ENCODE data around the gene AKAP13. TPM values are rescaled to one million over a fixed set of nuclear protein-coding genes. Genes with fewer than 3 reads are reported as not detected.

AKAP13 gene
- total RNA-seq, 1 experiment from 2014 or later, result 55.3 TPM

DNA sequence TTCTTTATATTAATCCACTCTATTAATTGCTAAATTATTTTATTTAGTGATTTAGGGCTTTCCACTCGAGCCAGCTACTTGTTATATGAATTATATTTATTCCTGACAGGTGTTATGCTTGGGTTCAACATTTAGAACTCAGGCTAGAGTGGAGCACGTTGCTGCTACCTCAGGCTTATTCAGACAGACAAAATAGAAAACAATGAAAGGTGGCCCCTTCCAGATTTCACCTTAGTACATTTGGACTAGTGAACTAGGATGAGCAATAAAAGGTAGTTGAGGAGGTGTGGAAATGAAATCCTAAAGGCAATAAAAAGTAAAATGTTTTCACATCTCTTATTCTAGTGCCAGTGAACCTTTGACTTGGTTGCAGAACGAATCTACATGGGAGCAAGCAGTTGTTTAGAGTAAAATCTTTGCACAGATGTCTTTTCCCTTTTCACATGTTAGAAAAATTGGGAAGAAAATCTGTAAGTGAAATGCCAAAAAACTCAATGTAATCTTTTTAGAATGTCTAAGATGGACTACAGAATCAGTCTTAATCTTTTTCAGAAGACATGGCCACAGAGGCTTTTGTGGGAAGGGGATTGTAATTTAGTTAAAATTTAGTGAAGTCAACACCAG, 63.8 kb downstream of the AKAP13 start:
- DNase-seq (ENCODE audit: low read depth), result no peak

DNA sequence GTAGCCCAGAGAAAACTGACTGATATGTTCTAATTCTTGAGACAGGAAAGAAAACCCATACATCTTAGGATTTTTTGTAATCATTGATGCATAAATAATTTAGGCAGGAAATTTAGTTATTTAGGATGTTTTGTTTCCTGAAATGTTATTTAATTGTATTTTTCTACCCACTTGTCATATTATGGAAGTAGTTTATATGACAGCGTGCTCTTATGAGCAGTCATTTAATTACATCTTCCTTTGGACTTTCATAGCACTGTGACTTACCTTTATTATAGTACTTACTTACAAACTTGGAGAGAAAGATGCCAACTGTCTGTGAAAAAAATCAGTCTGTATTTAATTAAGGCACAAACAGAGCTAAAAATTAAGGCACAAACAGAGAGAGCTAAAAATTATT, 65.0 kb downstream of the AKAP13 start:
- DNase-seq (ENCODE audit: low read depth), result no peak

DNA sequence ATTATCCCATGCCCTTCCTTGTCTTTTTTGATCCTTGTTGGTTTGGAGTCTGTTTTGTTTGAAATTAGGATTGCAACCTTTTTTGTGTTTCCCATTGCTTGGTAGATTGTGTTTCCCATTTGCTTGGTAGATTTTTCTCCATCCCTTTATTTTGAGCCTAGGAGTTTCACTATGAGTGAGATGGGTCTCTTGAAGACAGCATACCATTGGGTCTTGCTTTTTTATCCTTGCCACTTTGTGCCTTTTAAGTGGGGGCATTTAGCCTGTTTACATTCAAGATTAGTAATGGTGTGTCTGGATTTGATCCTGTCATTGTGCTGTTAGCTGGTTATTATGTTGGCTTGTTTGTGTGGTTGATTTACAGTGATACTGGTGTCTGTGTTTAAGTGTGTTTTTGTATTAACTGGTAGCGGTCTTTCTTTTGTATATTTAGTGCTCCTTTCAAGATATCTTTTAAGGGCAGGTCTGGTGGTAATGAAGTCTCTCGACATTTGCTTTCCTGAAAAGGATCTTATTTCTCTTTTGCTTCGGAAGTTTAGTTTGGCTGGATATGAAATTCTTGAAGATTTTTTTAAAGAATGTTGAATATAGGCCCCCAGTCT, 70.8 kb downstream of the AKAP13 start:
- DNase-seq (ENCODE audit: low read depth), result no peak

DNA sequence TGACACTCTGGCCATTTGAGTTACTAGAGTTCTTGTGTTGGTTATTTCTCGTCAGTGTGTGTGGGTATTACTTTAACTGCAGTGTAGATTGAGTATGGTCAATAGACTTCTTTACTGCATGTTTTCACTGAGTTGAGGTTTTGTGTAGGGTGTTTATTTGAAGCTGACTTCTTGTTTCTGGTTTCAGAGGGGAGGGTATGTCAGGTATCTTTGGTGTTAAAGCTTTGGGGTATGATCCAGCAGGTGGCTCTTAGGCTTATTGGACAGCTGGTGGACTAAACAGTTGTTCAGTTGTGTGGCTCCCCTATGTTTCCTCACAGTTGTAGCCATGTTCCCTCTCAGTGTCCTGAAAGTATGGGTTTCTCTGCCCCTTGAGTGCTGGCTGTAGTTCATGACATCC, 72.0 kb downstream of the AKAP13 start:
- DNase-seq (ENCODE audit: low read depth), result no peak

DNA sequence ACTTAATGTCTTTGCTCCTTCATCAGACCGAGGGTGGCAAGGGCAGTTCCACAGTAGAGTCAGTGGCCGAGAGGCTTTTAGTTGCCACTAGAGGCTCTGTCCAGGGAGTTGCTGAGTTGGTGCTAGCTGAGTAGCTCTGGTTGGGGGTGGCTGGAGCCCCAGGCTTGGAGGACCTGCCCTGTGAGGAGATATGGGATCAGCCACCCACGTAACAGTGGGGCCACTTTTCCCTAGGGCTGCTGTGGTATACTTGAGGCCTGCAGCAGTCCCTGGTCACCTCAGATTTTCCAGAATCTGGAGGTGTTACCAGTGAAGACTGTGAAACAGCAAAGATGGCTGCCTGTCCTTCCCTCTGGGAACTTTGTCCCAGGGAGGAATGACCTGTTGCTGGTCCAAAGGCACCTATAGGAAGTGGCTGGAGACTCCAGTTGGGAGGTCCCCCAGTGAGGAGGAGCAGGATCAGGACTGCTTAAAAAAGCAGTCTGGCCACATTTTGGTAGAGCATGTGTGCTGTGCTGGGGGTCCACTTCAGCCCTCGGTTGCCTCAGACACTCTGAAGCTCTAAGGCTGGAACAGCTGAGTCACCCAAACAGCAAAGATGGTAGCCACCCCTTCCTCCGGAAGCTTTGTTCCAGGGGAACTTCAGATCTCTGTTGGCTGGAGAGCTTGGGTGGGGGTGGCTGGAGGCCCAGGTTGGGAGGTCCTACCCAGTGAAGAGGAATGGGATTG, 72.9 kb downstream of the AKAP13 start:
- no peak for DNase-seq (ENCODE audit: low read depth)

DNA sequence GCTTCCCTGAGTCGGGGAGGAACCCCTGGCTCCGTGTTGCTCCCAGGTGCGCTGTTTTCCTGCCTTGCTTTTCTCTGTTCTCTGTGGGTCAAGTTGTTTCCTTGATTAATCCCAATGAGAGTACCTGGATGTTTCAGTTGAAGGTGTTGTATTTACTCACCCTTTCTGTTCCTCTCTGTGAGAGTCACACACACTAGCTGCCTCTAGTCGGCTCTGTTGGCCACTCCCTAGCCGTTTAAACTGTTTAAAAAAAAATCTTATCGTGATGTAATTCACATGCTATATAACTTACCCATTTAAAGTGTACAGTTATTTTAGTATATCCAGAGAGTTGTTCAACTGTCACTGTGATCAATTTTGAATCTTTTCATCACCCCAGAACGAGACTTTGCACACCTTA, 74.0 kb downstream of the AKAP13 start:
- no peak for DNase-seq (ENCODE audit: low read depth)

DNA sequence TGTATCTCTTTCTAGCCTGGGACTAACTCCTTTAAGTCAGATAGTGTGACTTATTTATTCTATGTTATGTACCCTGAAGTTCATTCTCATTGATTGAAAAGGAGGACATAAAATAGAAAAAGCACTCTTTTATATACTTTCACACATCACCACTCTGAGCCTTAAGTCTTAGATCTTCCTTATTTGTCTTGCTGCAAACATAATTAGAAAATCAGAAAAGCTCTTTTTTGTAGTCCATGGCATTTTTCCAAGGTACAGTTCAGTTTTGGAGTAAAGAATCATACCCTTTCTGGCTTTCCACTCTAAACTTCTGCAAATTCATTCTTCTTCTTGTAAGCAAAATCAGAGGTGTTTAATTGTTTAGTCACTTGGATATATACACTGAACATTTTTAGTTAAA, 75.5 kb downstream of the AKAP13 start:
- no peak for DNase-seq (ENCODE audit: low read depth)

DNA sequence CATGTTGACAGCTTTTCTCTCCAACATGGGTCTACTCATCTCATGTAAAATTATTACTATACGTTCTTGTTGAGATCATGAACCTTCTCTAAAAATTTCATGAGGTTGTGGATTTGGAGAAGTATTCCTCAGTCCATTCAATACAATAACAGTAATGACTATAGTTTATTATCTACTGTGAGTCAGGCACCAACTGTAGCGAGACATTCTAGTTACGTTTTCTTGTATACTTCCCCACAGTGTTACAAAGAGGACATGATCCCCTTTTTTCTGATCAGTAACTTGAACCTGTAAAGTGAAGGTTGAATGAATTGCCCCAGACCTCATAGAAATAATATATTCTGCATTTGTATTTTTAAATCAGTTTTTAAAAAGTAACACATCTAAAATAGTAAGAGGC, 76.4 kb downstream of the AKAP13 start:
- no peak for DNase-seq (ENCODE audit: low read depth)

DNA sequence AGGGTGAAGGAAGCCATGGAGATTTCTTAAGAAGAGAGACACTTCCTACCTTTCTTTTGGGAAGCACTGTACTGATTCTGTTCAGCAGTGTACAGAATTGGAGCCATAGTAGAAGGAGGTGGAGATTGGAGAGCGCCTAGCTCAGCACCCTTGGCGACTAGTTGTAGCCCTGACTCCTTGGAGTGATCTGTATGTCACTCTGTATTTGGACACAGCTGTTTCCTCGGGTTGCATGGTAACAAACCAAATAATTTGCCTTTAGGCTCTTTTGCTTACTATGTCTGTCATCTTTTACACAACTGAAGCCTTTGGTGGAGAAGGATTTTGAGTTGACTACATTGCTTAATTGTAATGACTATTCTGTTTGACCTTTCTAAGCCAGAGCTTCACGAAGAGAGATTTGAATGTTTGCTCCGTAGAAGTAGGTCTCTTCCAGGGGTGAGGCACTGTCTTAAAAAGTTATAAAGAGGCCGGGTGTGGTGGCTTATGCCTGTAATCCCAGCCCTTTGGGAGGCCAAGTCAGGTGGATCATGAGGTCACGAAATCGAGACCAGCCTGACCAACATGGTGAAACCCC, 77.1 kb downstream of the AKAP13 start:
- peak; percentile 49 for DNase-seq (ENCODE audit: low read depth)

DNA sequence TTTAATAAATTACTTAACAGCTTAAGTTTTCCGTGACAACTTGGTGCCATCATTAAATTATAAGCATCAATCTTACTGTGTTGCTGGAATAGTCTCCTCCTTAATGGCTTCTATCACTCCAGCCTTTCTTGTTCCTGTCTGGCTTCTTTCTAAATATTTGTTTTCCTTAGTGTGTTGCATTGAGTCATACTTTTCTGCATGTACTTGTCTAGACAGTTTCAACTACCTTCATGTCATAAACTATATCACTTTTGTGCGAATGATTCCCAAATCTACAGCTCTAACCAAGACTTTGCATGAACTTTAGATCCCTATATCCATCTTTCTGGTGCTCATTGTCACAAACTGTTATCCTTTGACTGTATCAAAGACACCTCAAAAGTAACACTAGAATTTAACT, 78.4 kb downstream of the AKAP13 start:
- DNase-seq (ENCODE audit: low read depth), result no peak

DNA sequence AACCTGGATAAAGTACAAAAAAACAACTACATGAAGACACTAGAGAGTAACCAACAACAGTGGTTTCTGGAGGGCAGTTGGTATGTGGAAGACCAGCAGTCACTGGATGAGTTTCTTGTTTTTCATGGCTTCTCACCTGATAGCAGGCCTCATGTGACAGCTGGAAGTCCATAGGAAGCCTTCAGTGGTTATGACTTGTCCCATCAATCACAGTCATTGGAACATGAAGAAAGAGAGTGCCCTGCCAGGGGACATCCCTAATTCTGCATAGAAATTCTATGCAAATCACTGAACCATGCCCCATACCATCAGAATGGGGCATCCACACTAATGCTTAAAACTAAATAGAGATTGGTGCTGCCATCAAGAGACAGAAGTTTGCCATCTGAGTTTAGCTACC, 81.6 kb downstream of the AKAP13 start:
- peak; percentile 64 for DNase-seq (ENCODE audit: low read depth)

DNA sequence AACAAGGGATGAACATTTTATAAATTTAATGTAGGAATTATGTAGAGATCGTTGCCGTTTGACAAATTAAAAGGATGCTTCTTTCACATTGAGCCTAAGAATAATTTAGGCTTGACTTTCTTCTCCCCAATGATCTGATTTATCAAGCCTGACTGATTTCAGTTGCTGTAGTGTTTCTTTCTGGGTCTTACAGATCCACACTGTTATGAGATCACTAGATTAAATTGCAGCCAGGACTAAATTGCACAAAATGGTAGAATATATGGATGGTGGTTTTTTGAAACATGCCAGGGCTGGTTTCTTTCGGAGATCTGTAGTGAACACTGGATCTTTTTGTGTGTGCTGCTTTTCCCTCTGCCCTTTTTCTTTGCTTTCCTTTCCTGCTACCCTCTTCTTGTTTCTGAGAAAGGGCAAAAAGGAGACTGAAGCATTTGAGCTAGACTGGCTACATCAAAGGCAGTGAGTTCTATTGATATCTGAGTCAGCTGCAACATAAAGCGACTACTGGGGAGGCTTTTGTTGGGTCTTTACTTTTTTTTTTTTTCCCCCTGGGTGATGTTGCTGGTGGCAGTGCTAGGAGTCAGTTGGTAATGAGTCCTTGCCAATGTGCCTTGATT, 83.0 kb downstream of the AKAP13 start:
- DNase-seq (ENCODE audit: low read depth), result no peak

DNA sequence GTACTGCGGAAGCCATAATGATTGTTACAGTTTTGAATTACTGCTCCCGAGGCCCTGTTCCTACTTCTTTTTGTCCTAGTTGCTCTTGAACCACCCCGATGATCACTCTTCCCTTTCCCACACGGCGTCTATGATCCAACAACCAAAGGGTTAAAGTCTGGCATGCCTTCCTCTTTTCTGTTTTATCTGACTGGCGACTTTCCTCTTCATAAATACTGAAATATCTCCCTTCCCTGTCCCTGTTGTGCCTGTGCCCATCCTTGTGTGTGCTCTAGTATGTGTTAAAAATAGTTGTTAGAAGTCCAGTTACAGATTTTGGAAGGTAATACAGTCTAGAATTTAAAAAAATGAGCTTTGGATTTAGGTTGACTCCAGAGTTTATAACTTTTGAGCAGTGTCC, 83.6 kb downstream of the AKAP13 start:
- DNase-seq (ENCODE audit: low read depth), result no peak

DNA sequence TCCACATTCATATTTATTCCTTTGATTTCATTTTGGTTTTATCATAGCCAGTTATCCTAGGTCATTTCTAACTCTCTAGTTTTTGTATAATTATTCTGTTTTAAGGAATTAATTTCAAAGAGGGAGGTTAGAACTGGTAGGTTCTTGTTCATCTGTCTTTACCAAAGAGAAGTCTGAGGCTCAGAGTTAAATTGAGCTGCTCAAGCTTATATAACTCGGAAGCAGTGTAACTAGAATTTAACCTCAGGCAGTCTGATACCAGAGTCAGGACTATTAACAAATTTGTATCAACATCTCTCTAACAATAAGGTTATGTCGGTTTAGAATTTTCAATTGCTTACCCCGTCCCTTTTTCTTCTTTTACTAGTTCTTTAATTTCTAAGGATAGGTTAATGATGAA, 84.1 kb downstream of the AKAP13 start:
- DNase-seq (ENCODE audit: low read depth), result no peak

DNA sequence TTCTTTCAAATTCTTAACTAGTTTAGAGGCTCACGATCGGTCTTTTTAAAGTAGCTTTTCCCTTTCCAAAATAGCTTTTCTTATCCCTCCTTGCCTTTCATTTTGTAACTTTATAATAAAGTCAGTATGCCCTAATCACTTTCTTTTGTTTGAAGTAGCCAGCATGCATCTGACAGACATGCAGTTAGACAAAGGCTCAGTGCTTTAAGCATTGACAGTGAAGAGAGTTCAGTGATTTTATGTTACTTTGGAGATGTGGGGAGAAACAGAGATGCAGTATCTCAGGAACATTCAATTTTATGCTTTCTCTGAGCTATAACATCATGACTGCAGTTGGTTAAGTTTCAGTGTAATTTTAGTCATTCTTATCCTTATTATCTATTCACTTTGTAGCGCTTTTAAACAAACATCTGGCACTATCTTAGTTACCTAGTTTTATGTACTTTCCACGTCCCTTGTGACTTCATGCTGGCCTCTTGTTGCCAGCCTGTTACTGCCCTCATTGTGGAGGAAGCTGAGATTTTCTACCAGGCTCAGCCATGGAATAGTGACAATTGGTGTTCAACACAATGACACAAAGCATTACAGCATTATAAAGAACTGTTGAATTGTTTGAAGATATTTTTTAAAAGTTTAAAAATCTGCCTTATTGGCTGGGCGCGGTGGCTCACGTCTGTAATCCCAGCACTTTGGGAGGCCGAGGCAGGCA, 90.3 kb downstream of the AKAP13 start:
- DNase-seq (ENCODE audit: low read depth), result no peak

DNA sequence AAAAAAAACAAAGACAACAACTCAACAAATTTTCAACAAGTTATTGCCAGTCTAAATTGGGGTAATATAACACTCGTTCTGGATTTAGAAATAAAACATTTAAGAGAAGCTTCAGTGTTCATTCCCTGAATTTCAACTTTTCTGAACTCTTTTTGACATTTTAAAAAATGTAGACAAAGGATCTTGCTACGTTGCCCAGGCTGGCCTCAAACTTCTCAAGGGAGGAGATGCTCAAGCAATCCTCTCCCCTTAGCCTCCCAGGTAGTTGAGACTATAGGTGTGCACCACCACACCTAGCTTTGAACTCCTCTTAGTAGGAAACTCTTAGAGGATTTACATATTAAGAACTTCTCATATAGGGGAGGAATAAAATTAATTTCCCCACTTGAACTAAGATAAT, 91.9 kb downstream of the AKAP13 start:
- no peak for DNase-seq (ENCODE audit: low read depth)

DNA sequence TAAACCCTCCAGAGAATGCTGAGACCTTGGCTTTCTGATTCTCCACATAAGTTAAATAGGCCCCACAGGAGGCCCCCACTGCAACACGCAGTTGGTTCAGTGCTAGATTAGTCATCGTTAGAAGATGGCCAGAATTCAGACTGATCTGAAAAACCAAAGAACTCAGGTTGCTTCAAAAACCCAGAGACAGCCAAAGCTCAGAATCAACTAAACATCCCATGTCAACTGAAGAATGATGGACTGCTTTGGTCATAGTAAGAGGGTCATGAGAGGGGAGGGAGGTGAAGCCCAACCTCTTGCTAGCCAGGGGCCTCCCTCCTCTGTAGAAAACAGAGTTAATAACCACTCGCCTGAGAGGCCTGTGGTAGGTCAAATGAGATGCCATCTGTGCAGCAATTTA, 93.1 kb downstream of the AKAP13 start:
- peak; percentile 50 for DNase-seq (ENCODE audit: low read depth)

DNA sequence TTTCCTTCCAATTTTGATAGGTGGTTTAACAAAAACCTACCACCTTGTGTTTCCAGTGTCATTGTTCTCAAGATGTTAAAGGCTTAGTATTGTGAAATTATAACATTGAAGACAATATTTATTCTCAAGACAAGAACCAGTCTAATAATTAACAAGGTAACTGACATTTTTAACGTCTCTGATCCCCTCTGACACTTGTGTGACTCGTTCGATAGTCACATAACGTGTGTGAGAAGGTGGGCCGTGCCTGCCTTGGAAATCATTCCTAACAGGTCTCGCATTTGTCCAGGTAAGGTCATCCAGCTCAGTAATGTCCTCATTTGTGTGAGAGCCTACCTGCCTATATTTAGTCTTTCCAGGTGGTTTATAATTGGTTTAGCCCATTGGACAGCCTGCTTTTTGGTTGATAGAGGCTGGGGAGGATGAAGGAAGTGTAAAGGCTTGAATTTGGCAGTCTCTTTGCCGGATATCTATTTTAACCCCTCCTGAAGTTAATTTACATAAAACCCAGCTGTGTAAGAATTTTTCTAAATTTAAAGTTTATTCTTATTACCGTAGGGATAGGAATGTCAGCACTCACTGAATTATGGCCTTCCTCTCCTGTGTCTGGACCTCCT, 94.4 kb downstream of the AKAP13 start:
- DNase-seq (ENCODE audit: low read depth), result no peak

DNA sequence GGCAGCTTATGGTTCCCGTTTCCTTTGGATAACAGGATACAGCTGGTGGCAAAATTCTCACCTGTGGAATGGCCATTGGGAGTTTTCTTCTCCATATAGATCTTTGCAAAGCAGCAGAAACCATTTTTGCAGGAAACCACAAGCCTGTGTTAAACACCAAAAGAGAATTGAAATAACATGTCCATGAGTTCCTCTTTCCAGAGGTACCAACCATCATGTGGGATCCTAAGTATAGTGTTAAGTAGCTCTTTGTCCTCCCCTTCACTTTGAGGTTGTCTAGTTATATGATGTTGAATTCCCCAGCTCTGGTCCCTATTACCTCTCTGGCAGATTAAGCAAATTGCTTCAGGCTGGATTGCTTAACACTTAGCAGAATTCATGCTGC, 94.9 kb downstream of the AKAP13 start:
- no peak for DNase-seq (ENCODE audit: low read depth)

DNA sequence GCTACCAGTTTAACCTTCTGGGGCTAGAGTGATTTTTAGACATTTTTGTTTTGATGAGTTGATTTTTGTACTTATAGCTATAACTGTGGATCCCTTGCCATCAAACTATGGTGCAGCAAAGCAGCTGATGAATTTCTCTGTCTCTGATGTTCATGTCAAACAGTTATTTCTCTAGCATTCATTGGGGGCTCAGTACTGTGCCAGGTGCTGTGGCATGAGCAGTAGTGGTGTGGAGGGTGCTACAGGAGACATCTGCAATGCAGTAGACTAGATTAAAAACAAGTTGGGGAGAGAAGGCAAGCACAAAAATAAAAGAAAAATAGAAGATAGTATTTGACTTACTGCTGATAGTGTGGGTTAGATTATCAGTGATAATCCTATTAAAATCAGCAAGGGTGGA, 95.3 kb downstream of the AKAP13 start:
- no peak for DNase-seq (ENCODE audit: low read depth)

DNA sequence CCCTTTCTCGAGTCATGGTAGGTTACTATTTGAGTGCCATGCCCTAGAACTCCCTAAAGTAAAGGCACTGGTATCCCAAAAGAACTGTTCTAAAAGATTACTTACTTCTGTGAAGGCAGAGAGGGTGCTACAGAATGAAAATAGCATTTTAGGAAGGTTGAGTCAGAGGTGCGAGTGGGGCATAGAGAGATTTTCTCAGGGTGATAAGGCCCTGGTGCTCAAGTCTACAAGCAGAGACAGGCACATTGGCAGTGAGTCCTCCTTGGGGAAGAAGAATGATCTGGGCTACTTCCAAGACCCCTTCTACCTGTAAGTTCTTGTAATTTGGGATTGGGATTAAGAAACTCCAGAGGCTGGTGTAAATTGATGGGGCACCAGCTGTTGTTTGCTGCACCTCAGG, 96.7 kb downstream of the AKAP13 start:
- DNase-seq (ENCODE audit: low read depth), result no peak
